HCT116 (cell line): ENCODE results near the gene PCSK6. TPM values are rescaled to one million over a fixed set of nuclear protein-coding genes. Genes with fewer than 3 reads are reported as not detected.

ENCODE experiments used
- ATAC-seq: fragments of 200-7000 bp; cut with Tn5 transposase; 2 replicates; pipeline ENCODE4 v1.9.1; 2020; ENCODE audit warnings: mild to moderate bottlenecking, moderate library complexity
- BruUV-seq: library from RNA; stranded (reverse); fragments of 400-500 nt; replicated peaks from 2 replicates; lab custom pipeline; 2021; lab: Mats Ljungman, UMichigan
- CTCF ChIA-PET: fragments of 300-600 bp; sonication (Branson Sonifier 250); formaldehyde crosslinking; loops from one replicate; lab custom pipeline; 2021; ENCODE audit warnings: antibody characterized with exemption; lab: Charles Lee
- POLR2A ChIA-PET: fragments of 300-600, 350-600 bp; sonication (Branson Sonifier 250); formaldehyde crosslinking; loops from one replicate; lab custom pipeline; 2021; ENCODE audit warnings: antibody characterized with exemption; lab: Charles Lee
- RAD21 ChIA-PET, 2 experiments: fragments of 300-600 bp; sonication (Branson Sonifier 250); formaldehyde crosslinking; loops; one replicate each; lab custom pipeline; 2023; ENCODE audit warnings: low total read pairs in 2 of 2; ENCODE audit not compliant: uncharacterized antibody in 2 of 2, unreplicated experiment in 2 of 2, low non-redundant PET in 1 of 2; lab: Charles Lee
- DNase-seq: peaks from one replicate; pipeline ENCODE4 v3.0.0-alpha.2; 2010; ENCODE audit warnings: low read depth, low spot score
- H2AFZ ChIP-seq: fragments of 200-600 bp; shearing (Covaris generic), sonication (generic); 2 replicates; pipeline ENCODE4 v1.6.1; 2017; ENCODE audit warnings: low read depth, mixed run types, mixed read lengths, antibody characterized with exemption, low read length; ENCODE audit not compliant: poor library complexity, severe bottlenecking
- H3K27ac ChIP-seq: 2 replicates; pipeline ENCODE4 v1.5.1; 2012; ENCODE audit warnings: low read depth, low read length
- H3K27me3 ChIP-seq: fragments of 200-600 bp; sonication (generic); 2 replicates; pipeline ENCODE4 v1.6.1; 2016; ENCODE audit warnings: mixed run types, low read length, mixed read lengths; ENCODE audit not compliant: insufficient read depth
- H3K36me3 ChIP-seq, 2 experiments: fragments of 200-500 bp in 1 of 2; fragments of 200-600 bp in 1 of 2; sonication (Bioruptor generic) in 1 of 2; sonication (generic) in 1 of 2; 2 replicates each; pipeline versions ENCODE4 v1.5.1 to v1.6.1; 2014 to 2016; ENCODE audit warnings: low read length in 2 of 2, inconsistent platforms in 1 of 2, mixed read lengths in 1 of 2, mixed run types in 1 of 2; ENCODE audit not compliant: insufficient read depth in 2 of 2, control insufficient read depth in 1 of 2
- H3K4me1 ChIP-seq, 2 experiments: fragments of 200-600 bp in 1 of 2; sonication (generic) in 1 of 2; 2 replicates each; pipeline versions ENCODE4 v1.5.1 to v1.6.1; 2012 to 2017; ENCODE audit warnings: low read length in 2 of 2, inconsistent platforms in 1 of 2, mild to moderate bottlenecking in 1 of 2, mixed read lengths in 1 of 2, mixed run types in 1 of 2, moderate library complexity in 1 of 2; ENCODE audit not compliant: insufficient read depth in 2 of 2, control insufficient read depth in 1 of 2
- H3K4me2 ChIP-seq: fragments of 200-600 bp; sonication (generic); 2 replicates; pipeline ENCODE4 v1.6.1; 2017; ENCODE audit warnings: mixed run types, low read length, mixed read lengths
- H3K4me3 ChIP-seq, 2 experiments: fragments of 200-600 bp in 1 of 2; sonication (generic) in 1 of 2; replicated peaks in 1 of 2; 2 replicates each; pipeline ENCODE4 v1.5.1; 2011 to 2016; ENCODE audit warnings: low read length in 2 of 2, control low read depth in 1 of 2, low read depth in 1 of 2, mild to moderate bottlenecking in 1 of 2, mixed read lengths in 1 of 2, mixed run types in 1 of 2
- H3K79me2 ChIP-seq: fragments of 200-600 bp; sonication (generic); 2 replicates; pipeline ENCODE4 v1.6.1; 2017; ENCODE audit warnings: mild to moderate bottlenecking, mixed run types, low read length, moderate library complexity, mixed read lengths; ENCODE audit not compliant: insufficient read depth
- H3K9ac ChIP-seq: fragments of 200-600 bp; sonication (generic); 2 replicates; pipeline ENCODE4 v1.6.1; 2016; ENCODE audit warnings: low read length, mixed read lengths
- H3K9me2 ChIP-seq: fragments of 200-600 bp; sonication (generic), shearing (Covaris generic); 2 replicates; pipeline ENCODE4 v1.6.1; 2017; ENCODE audit warnings: mixed run types, mild to moderate bottlenecking, moderate library complexity; ENCODE audit not compliant: insufficient read depth
- H3K9me3 ChIP-seq, 2 experiments: fragments of 200-500 bp in 1 of 2; fragments of 200-600 bp in 1 of 2; sonication (Bioruptor generic) in 1 of 2; sonication (generic) in 1 of 2; 2 replicates each; pipeline ENCODE4 v1.6.1; 2014 to 2017; ENCODE audit warnings: low read length in 2 of 2, mixed read lengths in 2 of 2, inconsistent platforms in 1 of 2, low read depth in 1 of 2, mild to moderate bottlenecking in 1 of 2, mixed run types in 1 of 2, moderate library complexity in 1 of 2; ENCODE audit not compliant: control insufficient read depth in 1 of 2, insufficient read depth in 1 of 2
- H4K20me1 ChIP-seq: fragments of 200-600 bp; sonication (generic), shearing (Covaris generic); 2 replicates; pipeline ENCODE4 v1.6.1; 2017; ENCODE audit warnings: mixed run types, mild to moderate bottlenecking, moderate library complexity; ENCODE audit not compliant: insufficient read depth
- CBX3 ChIP-seq: IDR thresholded peaks from 2 replicates; pipeline ENCODE4 v1.6.1; 2012; ENCODE audit warnings: low read depth
- ELF1 ChIP-seq: IDR thresholded peaks from 2 replicates; pipeline ENCODE4 v1.6.1; 2012; ENCODE audit warnings: low read depth, borderline replicate concordance
- EZH2 ChIP-seq: fragments of 200-600 bp; sonication (generic); IDR thresholded peaks from 2 replicates; pipeline ENCODE4 v1.6.1; 2017; ENCODE audit warnings: antibody characterized with exemption, mixed run types
- EZH2phosphoT487 ChIP-seq: fragments of 200-600 bp; IDR thresholded peaks from 2 replicates; pipeline ENCODE4 v1.6.1; 2018; ENCODE audit warnings: antibody characterized with exemption, borderline replicate concordance
- FOSL1 ChIP-seq: IDR thresholded peaks from 2 replicates; pipeline ENCODE4 v1.6.1; 2012; ENCODE audit warnings: low read depth
- POLR2A ChIP-seq: IDR thresholded peaks from 2 replicates; pipeline ENCODE4 v1.7.0; 2011; ENCODE audit warnings: borderline replicate concordance; ENCODE audit not compliant: insufficient read depth, insufficient read length; ENCODE audit errors: extremely low read depth
- POLR2AphosphoS5 ChIP-seq: IDR thresholded peaks from 2 replicates; pipeline ENCODE4 v1.6.1; 2011; ENCODE audit warnings: mild to moderate bottlenecking, low read depth, low read length, moderate library complexity
- RAD21 ChIP-seq: IDR thresholded peaks from 2 replicates; pipeline ENCODE4 v1.6.1; 2012; ENCODE audit warnings: low read depth, mild to moderate bottlenecking
- SP1 ChIP-seq: IDR thresholded peaks from 2 replicates; pipeline ENCODE4 v1.6.1; 2012; ENCODE audit warnings: low read depth
- SRF ChIP-seq: IDR thresholded peaks from 2 replicates; pipeline ENCODE4 v1.6.1; 2012; ENCODE audit warnings: low read depth
- TCF7L2 ChIP-seq: IDR thresholded peaks from 2 replicates; pipeline ENCODE4 v1.7.0; 2011; ENCODE audit warnings: borderline replicate concordance, inconsistent platforms; ENCODE audit not compliant: insufficient read depth, insufficient read length; ENCODE audit errors: extremely low read depth
- YY1 ChIP-seq: IDR thresholded peaks from 2 replicates; pipeline ENCODE4 v1.6.1; 2011; ENCODE audit warnings: low read length, low read depth, moderate library complexity, mild to moderate bottlenecking; ENCODE audit not compliant: insufficient replicate concordance; ENCODE audit errors: extremely low read depth
- ZFX ChIP-seq: fragments of 450-650 bp; IDR thresholded peaks from 2 replicates; pipeline ENCODE4 v1.6.1; 2017
- intact Hi-C: fragments of 100-400 bp; cut with micrococcal nuclease; formaldehyde crosslinking; loops from 2 replicates; pipeline ENCODE4 v1.10.0; 2022
- total RNA-seq: library from RNA; stranded (reverse); gene quantifications from one replicate; pipeline ENCODE4 v1.2.1, GENCODE V29; 2021; ENCODE audit not compliant: unreplicated experiment
- TF ChIP-seq, protein P1 (sequence below): IDR thresholded peaks from 2 replicates; pipeline ENCODE4 v1.6.1; 2011; ENCODE audit warnings: mild to moderate bottlenecking, low read length, moderate library complexity; ENCODE audit not compliant: insufficient replicate concordance; ENCODE audit errors: extremely low read depth

Gene PCSK6
- total RNA-seq, 1 experiment from 2014 or later, result 13.5 TPM

DNA sequence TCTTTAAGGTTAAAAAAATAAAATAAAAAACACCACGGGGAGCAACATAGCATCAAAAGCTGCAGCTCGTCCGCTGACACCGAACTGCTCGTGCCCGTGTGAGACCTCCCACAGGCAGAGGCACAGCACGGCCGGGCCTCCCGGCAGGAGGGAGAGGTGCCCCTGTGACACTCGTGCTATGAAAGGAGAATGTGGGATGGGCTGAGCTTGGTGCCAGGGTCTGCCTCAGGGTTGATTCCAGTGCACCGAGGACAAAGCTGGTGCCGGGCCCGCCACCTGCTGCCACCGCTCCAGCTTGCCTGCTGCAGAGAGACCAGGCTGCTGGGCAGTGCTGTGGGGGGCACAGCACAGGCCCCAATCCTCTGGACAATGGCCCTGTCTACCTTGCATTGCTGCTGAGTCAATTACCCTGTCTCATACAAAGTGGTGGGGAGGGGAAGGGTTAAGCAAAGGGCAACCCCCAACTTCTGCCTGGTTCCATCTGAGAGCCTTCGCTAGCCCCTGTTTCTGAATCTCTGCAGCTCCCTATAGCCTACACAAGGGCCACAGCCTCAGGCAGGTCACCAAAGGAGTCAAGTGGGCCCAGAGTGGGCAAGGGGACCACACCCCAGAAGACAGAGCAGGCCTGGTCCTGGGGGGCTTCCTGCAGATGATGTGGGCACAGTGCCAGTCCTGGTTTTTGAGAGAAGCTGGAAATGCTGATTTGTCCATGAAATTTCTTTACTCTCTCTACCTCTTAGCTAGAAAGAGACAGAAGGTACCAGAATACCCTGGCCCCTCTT is 120.5 kb downstream of the PCSK6 start:
- H3K4me2 ChIP-seq, result no peak overlapping the region
- H3K9ac ChIP-seq, result no peak overlapping the region
- BruUV-seq, result no TSS peak
- intact Hi-C loops, result no loop called here
- no peaks in the 10 kb centered on the region for H3K36me3 ChIP-seq
- ChIA-PET POLR2A (no interaction called here), RAD21 (no interaction called here), CTCF (no interaction called here)
- no peak overlapping the region for H3K4me3 ChIP-seq
- no peaks in the 10 kb centered on the region for H3K4me1 ChIP-seq
- H3K9me2 ChIP-seq, result no peaks in the 10 kb centered on the region
- no peaks in the 10 kb centered on the region for H4K20me1 ChIP-seq
- TF ChIP-seq EZH2 (no peak), CBX3 (no peak), SP1 (no peak), POLR2A (no peak), YY1 (no peak), ELF1 (no peak), SRF (no peak), POLR2AphosphoS5 (no peak), ZFX (no peak), FOSL1 (no peak), TCF7L2 (no peak), EZH2phosphoT487 (no peak), RAD21 (no peak)
- TF ChIP-seq, protein P1, sequence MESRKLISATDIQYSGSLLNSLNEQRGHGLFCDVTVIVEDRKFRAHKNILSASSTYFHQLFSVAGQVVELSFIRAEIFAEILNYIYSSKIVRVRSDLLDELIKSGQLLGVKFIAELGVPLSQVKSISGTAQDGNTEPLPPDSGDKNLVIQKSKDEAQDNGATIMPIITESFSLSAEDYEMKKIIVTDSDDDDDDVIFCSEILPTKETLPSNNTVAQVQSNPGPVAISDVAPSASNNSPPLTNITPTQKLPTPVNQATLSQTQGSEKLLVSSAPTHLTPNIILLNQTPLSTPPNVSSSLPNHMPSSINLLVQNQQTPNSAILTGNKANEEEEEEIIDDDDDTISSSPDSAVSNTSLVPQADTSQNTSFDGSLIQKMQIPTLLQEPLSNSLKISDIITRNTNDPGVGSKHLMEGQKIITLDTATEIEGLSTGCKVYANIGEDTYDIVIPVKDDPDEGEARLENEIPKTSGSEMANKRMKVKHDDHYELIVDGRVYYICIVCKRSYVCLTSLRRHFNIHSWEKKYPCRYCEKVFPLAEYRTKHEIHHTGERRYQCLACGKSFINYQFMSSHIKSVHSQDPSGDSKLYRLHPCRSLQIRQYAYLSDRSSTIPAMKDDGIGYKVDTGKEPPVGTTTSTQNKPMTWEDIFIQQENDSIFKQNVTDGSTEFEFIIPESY, result no peak
- H3K27ac ChIP-seq, result no peak overlapping the region
- H3K9me3 ChIP-seq, result no peaks in the 10 kb centered on the region
- no peak for ATAC-seq
- H3K27me3 ChIP-seq, result no peaks in the 10 kb centered on the region
- H3K79me2 ChIP-seq, result no peaks in the 10 kb centered on the region
- H2AFZ ChIP-seq, result no peak overlapping the region
- DNase-seq, result no peak
